Measurements from ENCODE around the gene ATP5F1E. TPM values are rescaled to one million over a fixed set of nuclear protein-coding genes. Genes with fewer than 3 reads are reported as not detected.

The ATP5F1E gene
- total and polyA plus RNA-seq, 7 donors = 57.1 to 88.5 (median 72.1) TPM

DNA sequence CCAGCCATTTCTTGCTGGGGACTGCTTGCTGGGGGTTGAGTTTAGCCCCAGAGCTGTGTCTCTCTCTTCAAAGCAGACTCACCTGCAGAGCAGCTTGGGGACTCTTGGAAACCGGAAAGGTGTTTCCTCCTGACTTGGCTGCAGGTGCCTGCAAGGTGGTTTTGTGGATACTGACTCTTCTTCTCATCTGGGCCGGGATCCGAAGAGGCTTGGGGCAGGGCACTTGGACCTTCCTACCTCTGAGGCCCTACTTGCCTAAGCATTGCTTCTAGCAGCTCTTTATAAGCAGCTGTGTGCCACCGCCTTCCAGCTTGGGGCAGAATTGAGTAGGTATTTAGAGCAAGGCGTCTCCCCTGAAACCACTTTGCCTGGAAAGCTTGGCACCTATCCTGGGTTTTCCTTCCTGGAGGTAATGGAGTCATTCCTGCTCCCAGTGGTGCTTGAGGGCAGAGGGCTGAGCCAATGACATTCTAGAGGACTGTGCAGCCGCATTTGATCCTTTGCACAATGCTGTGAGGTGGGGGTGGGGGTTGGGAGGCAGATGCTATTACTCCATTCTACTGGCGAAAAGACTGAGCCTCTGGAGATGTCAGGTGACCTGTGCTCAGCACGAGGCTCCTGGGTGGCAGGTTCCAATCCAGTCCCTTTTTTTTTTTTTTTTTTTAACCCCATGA, 21.7 kb downstream of the ATP5F1E start:
- TF ChIP-seq, protein P1, sequence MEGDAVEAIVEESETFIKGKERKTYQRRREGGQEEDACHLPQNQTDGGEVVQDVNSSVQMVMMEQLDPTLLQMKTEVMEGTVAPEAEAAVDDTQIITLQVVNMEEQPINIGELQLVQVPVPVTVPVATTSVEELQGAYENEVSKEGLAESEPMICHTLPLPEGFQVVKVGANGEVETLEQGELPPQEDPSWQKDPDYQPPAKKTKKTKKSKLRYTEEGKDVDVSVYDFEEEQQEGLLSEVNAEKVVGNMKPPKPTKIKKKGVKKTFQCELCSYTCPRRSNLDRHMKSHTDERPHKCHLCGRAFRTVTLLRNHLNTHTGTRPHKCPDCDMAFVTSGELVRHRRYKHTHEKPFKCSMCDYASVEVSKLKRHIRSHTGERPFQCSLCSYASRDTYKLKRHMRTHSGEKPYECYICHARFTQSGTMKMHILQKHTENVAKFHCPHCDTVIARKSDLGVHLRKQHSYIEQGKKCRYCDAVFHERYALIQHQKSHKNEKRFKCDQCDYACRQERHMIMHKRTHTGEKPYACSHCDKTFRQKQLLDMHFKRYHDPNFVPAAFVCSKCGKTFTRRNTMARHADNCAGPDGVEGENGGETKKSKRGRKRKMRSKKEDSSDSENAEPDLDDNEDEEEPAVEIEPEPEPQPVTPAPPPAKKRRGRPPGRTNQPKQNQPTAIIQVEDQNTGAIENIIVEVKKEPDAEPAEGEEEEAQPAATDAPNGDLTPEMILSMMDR (IDR thresholded peaks at IDR 0.05) = no peak
- Histone ChIP-seq H3K27ac (no peak overlapping the region), H3K4me3 (no peak overlapping the region), H3K9me3 (no peaks in the 10 kb centered on the region), H3K27me3 (ENCODE audit: insufficient read depth in 3 of 3, low read length in 2 of 3) (no peaks in the 10 kb centered on the region), H3K4me1 (peaks cover 13% of the 10 kb centered on the region), H3K36me3 (ENCODE audit: insufficient read depth in 1 of 2, low read depth in 1 of 2) (no peaks in the 10 kb centered on the region)
- DNase-seq (peak in 1 of 2 donors; percentile 27), ATAC-seq (no peak)
- 69 to 71% (median 71%) methylated on average over 8 of the region's 8 CpGs for WGBS, 3 donors
- intact Hi-C loops (cut with DNase I) = no loop called here

DNA sequence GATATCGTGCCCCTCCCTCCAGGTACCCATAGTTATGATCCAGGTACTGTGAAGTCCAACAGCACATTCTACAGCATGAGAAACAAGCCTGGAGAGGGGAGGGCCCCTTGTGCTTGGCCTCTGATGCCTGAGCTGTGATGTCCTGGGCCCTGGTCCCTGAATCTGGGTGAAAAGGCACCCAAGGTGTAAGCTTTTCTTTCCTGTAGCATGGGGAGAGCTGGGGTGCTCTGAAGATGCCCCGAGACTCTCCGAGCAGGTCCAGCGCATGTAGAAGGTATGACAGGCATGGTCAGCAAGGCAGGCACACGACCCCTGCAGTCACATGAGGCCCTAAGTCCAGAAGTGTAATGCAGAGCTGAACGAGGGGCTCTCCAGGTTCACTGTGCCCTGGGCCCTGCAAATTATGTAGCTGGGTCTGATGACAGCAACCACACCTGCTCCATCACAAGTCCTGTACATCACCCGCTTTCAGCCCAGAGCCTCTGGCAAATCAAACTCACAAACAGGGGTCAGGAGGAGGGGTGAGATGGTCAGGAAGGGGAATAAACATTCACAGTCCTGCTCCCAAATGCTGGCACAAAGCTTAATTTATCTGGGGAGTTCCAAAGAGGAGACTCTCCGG, 23.3 kb downstream of the ATP5F1E start:
- TF ChIP-seq, protein P1 (IDR thresholded peaks at IDR 0.05) = no peak
- 88 to 91% (median 91%) methylated on average over 8 of the region's 8 CpGs for WGBS, 3 donors
- no peaks in the 10 kb centered on the region for H3K9me3 ChIP-seq
- peak in 1 of 2 donors; percentile 18 for DNase-seq
- H3K4me3 ChIP-seq = no peak overlapping the region
- H3K36me3 ChIP-seq (ENCODE audit: insufficient read depth in 1 of 2, low read depth in 1 of 2) = peaks cover 0 to 6% of the 10 kb centered on the region in 2 donors
- no peaks in the 10 kb centered on the region for H3K27me3 ChIP-seq (ENCODE audit: insufficient read depth in 3 of 3, low read length in 2 of 3)
- no peak overlapping the region for H3K27ac ChIP-seq
- ATAC-seq = no peak
- H3K4me1 ChIP-seq = peaks cover 18% of the 10 kb centered on the region
- intact Hi-C loops (cut with DNase I) = no loop called here

DNA sequence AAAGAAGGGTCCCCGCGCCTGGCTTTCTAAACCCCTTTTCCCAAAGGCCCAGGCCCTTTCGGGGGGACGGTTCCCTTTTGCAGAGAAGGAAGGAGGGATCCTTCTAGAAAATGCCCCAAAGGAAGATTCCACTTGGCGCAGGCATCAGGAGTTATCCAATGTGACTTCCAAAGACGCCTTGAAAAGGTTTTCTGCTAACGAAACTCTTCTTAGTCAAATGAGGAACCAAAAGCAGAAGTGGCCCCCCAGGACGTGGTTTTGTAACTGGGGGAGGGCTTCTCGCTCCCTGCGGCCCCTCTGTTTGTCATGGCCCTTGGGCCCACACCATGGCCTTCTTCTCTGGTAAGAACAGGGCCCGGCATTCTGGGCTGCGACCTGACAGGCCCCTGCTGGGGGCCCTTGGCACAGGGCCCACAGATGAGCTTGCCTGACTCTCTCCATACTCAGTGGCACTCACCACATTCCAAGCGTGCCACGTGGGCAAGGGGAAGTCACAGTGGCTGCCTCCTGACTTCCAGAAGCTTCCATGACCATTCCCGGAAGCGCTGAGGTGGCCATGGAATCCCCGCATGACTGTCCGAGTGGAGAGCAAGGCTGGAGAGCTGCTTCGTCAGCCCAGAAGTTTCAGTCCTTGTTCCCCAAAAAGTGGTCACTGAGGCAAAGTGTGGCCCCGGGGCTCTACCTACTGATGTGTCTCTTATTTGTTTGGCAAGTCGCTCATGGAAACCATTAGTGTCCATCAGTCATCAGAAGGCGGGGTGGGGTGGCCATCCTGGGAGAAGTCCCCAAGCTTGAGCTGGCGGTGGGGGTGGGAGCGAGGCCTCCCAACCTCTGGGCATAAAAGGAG, 24.2 kb downstream of the ATP5F1E start:
- Histone ChIP-seq H3K9me3 (no peaks in the 10 kb centered on the region), H3K27ac (peak overlapping the region; percentile 84), H3K27me3 (ENCODE audit: insufficient read depth in 3 of 3, low read length in 2 of 3) (no peaks in the 10 kb centered on the region), H3K4me1 (peaks cover 18% of the 10 kb centered on the region), H3K36me3 (ENCODE audit: insufficient read depth in 1 of 2, low read depth in 1 of 2) (peaks cover 0 to 10% of the 10 kb centered on the region in 2 donors), H3K4me3 (peak overlapping the region; percentile 94)
- TF ChIP-seq, protein P1 (IDR thresholded peaks at IDR 0.05) = no peak
- intact Hi-C loops (cut with DNase I) = no loop called here
- no peak for ATAC-seq
- DNase-seq = peak; percentile 44 to 69
- WGBS, 3 donors = 85 to 90% (median 87%) methylated on average over 24 of the region's 24 CpGs

DNA sequence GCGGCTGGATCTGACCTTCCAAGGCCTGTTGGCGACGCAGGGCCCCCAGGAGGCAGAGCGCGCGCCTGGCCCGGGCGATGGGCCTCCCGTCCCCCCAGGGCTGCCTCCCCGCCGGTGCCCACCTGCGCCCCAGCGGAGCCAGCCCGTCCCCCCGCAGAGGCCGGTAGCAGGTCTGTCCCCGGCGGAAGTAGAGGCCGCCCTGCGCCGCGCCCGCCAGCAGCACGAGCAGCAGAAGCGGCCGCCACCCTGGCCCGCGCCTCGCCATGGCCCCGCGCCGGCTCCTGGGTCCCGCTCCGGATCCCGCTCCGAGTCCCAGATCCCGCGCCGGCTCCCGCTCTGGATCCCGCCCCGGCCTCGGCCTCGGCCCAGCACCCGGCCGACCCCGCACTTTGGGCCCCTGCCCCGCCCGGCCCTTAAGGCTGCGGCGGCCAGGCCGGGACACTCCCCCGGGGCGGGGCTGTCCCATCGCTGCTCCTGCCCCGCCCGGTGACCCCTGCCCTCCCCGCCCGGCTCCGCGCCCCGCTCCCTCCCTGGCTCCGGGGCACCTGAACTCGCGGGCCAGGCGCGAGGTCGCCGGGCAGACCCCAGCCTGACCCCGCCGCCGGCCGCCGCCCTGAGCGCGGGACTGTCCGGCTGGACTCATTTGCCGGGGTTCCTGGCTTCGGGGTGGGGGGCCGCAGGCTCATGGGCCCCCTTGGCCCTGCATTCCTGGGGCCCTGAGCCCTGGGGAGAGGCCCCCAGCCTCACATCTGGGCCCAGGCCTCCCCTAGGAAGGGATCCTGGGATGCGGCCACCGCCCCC, 25.1 kb downstream of the ATP5F1E start, which contains the start of gene CTSZ:
TSS of gene CTSZ (minus strand) at position 391 of the 801 bp plus-strand sequence. CDS start at position 265, 126 bp downstream.
- H3K4me1 ChIP-seq = peaks cover 18% of the 10 kb centered on the region
- H3K36me3 ChIP-seq (ENCODE audit: insufficient read depth in 1 of 2, low read depth in 1 of 2) = peaks cover 0 to 11% of the 10 kb centered on the region in 2 donors
- no peaks in the 10 kb centered on the region for H3K27me3 ChIP-seq (ENCODE audit: insufficient read depth in 3 of 3, low read length in 2 of 3)
- intact Hi-C loops (cut with DNase I) = no loop called here
- TF ChIP-seq, protein P1 (IDR thresholded peaks at IDR 0.05) = no peak
- H3K4me3 ChIP-seq = peak within 1 kb of the TSS; percentile 94
- DNase-seq (peak; percentile 79 to 82), ATAC-seq (peak; percentile 79 to 88 (median 85))
- no peaks in the 10 kb centered on the region for H3K9me3 ChIP-seq
- 6 to 15% (median 11%) methylated on average over 35 to 82 of the region's 82 CpGs for WGBS, 3 donors
- H3K27ac ChIP-seq = peak within 1 kb of the TSS; percentile 84

Data from psoas muscle (tissue), 8 donors.